HUES48 (cell line): ENCODE measurements around the gene APOD.

Source experiments
- H3K27ac ChIP-seq: one replicate; pipeline ENCODE4 v1.7.0; 2013; ENCODE audit warnings: low read depth, low read length, inconsistent platforms
- H3K27me3 ChIP-seq: 2 replicates; pipeline ENCODE4 v1.6.1; 2013; ENCODE audit warnings: mild to moderate bottlenecking, low read length; ENCODE audit not compliant: control insufficient read depth, insufficient read depth
- H3K36me3 ChIP-seq: 2 replicates; pipeline ENCODE4 v1.6.1; 2013; ENCODE audit warnings: low read length; ENCODE audit not compliant: control insufficient read depth, insufficient read depth
- H3K4me1 ChIP-seq: 2 replicates; pipeline ENCODE4 v1.6.1; 2013; ENCODE audit warnings: mild to moderate bottlenecking, low read length; ENCODE audit not compliant: control insufficient read depth, insufficient read depth
- H3K4me3 ChIP-seq: 2 replicates; pipeline ENCODE4 v1.5.1; 2013; ENCODE audit warnings: mild to moderate bottlenecking, low read depth, low read length
- H3K9ac ChIP-seq: 2 replicates; pipeline ENCODE4 v1.6.1; 2013; ENCODE audit warnings: mild to moderate bottlenecking, low read depth, low read length, moderate library complexity
- H3K9me3 ChIP-seq: 2 replicates; pipeline ENCODE4 v1.6.1; 2013; ENCODE audit warnings: low read length; ENCODE audit not compliant: control insufficient read depth, insufficient read depth

APOD gene

GRCh38 chr3:195522254-195523023, 61.3 kb downstream of the APOD start:
- H3K27me3 ChIP-seq, result no peaks in the 10 kb centered on the region

More at GRCh38 chr3:195522254-195523023, 61.3 kb downstream of the APOD start:
- H3K4me1 ChIP-seq, result no peaks in the 10 kb centered on the region
- no peaks in the 10 kb centered on the region for H3K9me3 ChIP-seq
- H3K27ac ChIP-seq, result no peak overlapping the region
- H3K9ac ChIP-seq, result no peak overlapping the region
- H3K4me3 ChIP-seq, result no peak overlapping the region
- H3K36me3 ChIP-seq, result peaks cover 9% of the 10 kb centered on the region
